Measurements from ENCODE around the gene UBE2Q1.

The UBE2Q1 gene

DNA sequence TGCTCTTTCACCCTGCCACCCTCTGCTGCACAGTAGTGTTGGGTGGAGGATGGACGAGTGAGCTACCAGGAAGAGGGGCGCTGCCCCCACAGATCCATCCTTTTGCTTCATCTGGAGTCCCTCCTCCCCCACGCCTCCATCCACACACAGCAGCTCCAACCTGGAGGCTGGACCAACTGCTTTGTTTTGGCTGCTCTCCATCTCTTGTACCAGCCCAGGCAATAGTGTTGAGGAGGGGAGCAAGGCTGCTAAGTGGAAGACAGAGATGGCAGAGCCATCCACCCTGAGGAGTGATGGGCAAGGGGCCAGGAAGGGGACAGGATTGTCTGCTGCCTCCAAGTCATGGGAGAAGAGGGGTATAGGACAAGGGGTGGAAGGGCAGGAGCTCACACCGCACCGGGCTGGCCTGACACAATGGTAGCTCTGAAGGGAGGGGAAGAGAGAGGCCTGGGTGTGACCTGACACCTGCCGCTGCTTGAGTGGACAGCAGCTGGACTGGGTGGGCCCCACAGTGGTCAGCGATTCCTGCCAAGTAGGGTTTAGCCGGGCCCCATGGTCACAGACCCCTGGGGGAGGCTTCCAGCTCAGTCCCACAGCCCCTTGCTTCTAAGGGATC is 17.6 kb upstream of the UBE2Q1 start:
- DNase-seq, result no peak

DNA sequence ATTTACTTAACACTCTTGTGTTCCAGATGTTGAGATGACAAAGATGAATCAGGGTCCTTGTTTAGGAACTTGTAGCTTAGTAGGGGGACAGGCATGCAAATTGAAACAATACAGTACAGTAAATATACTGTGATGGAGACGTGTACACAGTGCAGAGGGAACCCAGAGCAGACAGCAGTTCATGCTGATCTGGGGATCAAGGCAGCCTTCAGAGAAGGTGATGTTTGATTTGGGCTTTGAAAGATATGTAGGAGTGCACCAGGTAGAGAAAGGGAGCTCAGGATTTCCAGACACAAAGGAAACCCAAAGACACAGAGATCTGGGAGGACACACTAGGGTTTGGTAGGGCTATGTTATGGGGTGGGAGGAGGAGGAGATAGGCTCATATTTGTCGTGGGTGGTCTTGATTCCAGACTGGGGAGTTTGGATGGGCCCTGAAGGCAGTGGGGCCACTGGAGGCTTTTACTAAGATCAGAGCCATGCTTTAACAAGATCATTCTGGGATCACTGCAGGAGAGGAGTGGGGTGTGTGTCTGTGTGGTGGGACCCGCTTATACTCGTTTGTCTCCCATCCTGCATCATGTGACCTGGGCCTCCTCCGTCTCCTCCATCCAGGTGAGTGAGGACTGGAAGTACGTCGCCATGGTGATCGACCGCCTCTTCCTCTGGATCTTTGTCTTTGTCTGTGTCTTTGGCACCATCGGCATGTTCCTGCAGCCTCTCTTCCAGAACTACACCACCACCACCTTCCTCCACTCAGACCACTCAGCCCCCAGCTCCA is 16.9 kb upstream of the UBE2Q1 start:
- no peak for DNase-seq

DNA sequence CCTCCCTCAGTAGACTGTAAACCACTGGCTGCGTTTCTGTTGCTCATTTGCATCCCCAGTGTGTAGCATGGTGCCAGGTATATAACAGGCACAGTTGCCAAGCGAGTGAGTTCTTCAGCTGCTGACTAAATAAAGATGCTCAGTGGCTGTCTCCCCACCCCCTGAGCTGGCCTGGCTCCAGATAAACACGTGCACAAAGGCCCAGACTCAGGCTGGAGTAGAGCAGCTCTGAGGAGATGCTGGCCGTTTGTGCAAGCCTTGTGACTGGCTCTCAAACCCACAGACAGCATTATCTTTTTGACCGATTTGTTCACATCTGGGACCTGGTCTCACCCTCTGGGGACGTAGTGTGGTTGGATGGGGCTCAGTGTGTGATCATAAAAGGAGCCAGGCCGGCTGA is 16.3 kb upstream of the UBE2Q1 start:
- DNase-seq, result peak; percentile 88

- no peak for DNase-seq
Measured at GRCh38 chr1:154573168-154573510, 14.7 kb upstream of the UBE2Q1 start.

- DNase-seq, result no peak
Measured at GRCh38 chr1:154572468-154573167, 14.2 kb upstream of the UBE2Q1 start.

DNA sequence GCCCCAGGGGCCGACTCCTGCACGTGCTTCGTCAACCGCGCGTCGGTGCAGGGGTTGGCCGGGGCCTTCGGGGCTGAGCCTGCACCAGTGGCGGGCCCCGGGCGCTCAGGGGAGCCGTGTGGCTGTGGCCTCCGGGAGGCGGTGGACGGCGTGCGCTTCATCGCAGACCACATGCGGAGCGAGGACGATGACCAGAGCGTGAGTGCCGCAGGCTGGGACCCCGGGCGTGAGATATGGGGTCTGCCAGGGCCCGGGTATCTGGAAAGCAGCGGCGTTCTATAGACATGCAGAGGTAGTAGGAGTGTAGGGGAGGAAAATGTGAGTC is 13.5 kb upstream of the UBE2Q1 start:
- no peak for DNase-seq

- DNase-seq, result no peak
Measured at GRCh38 chr1:154571244-154571963, 12.9 kb upstream of the UBE2Q1 start.

DNA sequence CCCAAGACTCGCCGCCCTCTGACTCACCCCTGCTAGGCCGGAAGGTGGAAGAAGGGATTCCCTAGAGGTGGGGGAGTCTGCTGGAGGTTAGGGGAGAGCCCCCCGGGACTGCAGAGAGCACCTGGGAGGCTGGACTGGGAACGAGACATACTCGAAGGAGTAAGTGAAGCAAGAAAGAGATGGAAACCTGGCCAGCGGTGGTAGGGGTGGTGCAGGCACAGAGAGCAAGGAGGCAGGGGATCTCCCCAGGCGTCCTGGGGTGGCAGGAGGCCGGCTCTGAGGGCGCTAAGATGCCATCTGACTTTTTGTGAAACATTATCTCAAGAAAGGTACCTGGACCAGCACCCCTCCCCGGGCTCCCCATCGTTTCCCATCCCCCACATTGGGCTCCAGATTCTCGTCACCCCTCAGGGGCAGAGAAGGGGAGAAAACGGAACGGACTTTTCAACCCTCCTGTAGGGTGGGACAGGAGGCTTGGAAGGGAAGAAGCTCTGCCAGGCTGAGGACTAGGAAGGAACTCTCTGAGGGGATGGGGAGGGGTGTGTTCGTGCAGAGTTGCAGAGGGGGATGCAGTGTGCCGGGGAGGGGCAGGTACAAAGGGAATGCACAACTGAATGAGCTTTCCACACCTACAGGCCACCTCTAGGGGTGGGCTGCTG is 9.8 kb upstream of the UBE2Q1 start:
- no peak for DNase-seq

GRCh38 chr1:154567386-154568156 is 9.1 kb upstream of the UBE2Q1 start, which contains the start of gene CHRNB2:
CHRNB2 (plus strand) TSS chr1:154567778; CDS start chr1:154568045, 267 bp downstream.
- DNase-seq, result peak; percentile 85

DNA sequence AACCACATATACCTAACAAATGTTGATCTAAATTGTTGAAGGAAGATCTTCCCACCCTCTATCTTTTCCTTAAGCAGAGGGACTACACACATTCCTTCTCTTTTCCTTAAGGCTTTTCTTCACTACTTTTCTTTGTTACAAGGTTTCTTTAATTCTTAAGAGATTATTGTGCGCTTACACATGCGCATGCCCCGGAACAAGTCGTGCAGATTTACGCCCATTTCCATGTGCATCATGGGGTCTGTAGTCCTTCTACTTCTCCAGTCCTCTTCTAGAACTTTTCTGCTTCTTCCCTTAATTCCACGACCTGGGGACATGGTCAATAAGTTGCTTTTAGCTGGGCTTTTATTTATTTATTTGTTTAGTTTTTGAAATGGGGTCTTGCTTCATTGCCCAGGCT is 7.4 kb upstream of the UBE2Q1 start:
- no peak for DNase-seq

DNA sequence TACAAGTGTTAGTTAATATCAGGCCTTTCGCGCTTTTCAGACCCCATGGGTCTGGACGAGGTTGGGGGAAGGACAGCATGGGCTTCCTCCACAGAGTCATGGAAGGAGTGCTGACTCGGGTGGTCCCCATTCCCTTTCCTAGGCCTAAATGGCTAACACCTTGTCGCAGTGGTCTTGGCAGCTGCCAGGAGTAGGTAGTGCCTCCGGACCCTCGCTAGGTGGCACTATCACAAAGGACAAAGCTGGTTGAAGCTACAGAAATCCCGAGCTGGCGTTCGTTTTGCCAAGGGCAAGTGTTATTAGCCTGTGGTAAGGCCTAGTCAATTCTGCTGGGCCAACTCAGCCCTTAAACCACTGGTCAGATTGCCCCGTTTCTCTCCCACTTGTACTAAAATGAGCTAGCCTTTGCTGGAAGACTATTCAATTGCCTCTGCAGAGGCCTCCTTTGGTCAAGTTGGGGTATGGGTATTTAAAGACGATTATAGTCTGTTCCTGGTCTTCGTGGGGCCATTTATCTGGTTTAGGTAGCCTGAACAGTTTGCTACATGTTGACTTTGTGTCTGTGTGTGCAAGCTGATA is 1.1 kb upstream of the UBE2Q1 start:
- DNase-seq, result peak; percentile 95

DNA sequence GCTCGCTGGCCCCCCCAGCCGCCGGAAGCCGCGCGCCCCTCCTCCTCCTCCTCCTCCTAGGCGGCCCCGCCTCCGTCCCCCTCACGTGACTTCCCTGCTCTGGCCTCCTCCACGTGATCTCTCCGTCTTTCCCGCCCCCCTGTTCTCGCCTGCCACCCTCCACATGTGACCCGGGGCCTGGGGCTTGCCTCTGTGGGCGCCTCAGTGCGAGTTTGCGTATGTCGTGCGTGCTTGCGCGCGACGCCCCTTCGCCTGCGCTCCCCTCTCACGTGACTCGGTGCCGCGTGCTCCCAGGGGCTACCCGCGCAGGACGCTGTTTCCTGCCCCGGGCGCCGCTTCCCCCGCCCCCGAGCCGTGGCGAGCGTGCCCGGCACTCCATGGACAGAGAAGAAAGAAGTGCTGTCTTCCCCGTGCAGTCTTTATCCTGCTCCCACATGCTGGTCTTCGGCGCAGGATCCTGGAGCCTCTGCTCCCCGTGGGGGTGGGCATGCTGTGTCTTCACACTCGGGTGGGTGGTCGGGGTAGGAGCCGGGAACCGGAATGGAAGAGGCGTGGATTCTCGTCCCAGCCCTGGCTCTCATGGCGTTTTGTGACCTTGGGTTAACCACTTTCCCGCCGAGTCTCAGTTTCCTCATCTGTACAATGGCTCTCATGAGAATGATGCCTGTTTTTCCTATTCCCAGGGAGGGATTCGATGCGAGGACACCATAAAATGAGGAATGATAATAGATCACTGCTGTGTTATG is 431 bp upstream of the UBE2Q1 start:
- DNase-seq, result peak; percentile 99

DNA sequence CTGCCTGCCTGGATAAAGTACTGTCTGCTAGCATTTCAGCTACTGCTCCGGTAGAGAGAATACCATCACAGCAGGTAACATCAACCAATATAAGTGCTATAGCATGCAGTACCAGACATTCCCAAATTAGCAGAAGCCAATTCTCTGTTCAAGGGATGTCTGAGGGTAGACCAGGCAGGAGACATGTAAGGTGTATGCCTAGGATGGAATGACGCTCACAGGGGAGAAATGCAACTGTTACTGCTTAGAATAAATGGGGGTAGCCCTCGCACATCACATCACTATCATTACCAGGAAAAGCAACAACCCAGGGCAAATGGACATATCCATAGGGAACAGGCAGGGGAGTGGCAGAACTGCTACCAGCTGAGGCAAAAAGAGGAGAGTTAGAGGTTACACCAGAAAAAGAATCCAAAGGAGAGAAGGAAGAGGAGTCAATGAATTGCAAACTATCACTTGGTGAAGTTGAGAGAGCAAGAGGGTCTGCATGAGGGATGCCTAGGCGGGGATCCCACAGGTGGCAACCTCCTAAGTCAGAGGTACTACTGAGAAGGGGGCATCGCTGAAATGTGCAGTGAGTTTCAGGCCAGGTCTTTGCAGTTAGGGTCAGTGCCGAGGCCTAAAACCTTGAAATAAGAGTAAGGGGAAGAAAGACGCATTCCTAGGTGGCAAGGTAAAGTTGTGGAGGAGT is 1.1 kb downstream of the UBE2Q1 start:
- DNase-seq, result no peak

GRCh38 chr1:154556422-154556821 is 2.0 kb downstream of the UBE2Q1 start:
- DNase-seq, result no peak

GRCh38 chr1:154553056-154554030 is 5.1 kb downstream of the UBE2Q1 start:
- no peak for DNase-seq

DNA sequence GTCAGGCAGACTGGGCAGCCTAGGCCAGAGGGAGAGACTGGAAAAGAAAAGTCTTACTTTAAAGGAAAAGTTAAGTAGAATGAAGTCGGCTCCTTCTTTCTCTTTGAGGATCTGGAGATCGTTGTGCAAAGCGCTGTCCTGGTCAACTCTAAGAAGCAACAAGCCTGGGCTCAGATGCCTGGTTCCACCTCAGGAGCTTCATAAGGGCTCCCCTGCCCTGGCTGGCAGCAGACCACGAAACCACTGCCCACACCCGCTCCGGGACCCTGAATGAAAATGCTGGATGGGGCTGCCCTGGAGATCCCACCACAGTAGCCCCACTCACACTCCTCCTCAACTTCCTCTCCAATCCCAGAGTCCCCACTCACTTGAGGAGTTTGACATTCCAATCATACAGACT is 6.4 kb downstream of the UBE2Q1 start:
- DNase-seq, result no peak

DNA sequence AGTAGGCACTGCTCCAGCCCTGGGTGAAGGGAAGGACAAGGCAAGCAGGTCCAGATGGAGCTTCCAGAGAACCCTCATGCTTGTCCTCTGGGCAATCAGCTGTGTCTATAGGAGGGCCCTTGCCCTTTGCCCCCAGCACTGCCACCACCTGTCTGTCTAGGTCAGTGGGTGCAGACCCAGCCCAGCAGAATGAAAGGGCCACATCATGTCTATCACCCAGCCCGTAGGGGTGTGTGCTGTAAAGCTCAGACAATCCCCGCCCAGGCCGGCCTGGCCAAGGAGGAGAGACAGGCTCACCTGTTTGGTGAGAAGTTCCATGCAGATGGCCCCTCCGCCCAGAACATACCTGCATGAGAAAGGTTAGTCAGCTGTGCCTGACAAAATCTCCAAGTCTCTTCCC is 7.0 kb downstream of the UBE2Q1 start:
- DNase-seq, result no peak

DNA sequence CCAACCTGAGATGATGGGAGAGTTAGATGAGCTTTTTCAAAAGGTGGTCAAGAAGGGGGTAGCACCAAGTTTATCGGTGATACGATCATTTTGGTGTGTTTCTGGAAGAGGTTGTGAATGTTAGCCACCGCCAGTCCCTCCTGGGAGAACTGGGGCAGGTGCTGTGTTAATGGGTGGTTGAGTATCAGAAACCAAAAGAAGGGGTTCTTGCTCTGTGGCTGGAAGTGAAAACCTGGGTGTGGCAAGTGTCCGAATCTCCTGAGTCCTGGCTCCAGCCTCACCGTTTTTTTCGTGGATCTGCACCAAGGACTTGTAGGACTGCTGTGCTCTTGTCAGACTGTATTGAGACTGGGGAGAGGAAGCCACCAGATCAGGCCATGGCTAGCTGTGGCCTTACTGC is 7.8 kb downstream of the UBE2Q1 start:
- DNase-seq, result no peak

DNA sequence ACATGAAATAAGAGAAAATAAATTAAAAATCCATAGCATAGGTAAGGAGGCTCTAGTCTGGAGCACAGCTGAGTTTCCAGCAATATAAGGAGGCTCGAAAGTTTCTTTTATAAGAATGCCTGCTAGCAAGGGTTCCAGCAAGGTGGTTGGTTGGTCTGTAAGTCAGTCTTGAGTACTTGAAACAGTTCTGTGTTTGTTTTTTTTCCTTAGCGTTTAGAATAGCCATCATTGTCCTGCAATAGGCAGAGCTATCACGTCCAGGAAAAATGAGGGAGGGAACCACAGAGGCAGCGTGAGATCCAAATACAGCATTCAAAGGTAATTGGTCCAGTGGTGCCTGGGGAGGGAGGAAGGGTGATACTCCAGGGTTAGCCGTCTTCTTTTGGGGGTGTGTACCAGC is 8.4 kb downstream of the UBE2Q1 start:
- no peak for DNase-seq
